NCI-H526 treated with DMSO at 0.1 percent for 48 hours (cell line): ENCODE results near the gene TRIP13.
A peak's percentile ranks its signal among the peaks of the same experiment; 100 is the strongest.

Experiments used
- DNase-seq: peaks from one replicate; lab custom pipeline; 2025; lab: John Stamatoyannopoulos, UW

TRIP13 gene

DNA sequence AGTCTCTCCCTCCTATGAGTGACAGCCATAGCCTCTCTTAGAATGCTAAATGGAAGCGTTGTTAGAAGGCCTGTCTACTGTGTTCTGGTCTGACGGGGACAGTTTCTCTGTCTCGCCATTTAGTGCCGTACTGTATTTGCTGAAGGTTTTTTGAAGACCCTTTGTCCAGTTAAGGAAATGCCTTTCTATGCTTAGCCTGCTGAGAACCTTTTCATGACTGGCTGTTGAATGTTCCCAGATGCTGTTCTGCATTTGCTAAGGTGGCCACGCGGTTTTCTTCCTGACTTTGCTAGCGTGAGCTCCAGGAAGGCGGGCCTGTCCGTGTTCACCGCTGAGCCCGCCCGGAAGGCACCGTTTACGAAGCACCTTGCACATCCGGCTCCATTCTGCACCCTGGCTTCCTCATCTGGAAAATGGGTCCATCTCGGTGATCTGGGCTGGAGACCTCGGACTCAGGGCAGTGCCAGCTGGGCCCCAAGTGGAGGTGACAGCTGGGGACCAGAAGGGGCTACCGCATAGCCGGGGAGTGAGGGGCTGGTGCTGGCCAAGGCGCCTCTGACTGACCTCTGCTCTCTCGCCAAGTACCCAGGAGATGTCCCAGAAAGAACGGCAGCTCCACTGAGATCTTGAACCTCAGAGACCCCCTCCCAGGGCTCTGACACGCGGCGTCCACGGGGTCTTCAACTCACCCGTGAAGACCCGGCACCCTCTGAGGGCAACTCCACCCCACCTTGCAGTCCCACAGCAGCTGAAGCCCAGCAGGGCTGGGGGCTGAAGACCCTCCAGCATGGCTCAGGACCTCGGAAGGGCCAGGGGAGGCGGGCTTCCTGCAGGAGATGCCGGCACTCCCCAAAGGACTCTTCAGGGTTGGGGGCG lies 63.4 kb downstream of the TRIP13 start:
- DNase-seq = no peak

DNA sequence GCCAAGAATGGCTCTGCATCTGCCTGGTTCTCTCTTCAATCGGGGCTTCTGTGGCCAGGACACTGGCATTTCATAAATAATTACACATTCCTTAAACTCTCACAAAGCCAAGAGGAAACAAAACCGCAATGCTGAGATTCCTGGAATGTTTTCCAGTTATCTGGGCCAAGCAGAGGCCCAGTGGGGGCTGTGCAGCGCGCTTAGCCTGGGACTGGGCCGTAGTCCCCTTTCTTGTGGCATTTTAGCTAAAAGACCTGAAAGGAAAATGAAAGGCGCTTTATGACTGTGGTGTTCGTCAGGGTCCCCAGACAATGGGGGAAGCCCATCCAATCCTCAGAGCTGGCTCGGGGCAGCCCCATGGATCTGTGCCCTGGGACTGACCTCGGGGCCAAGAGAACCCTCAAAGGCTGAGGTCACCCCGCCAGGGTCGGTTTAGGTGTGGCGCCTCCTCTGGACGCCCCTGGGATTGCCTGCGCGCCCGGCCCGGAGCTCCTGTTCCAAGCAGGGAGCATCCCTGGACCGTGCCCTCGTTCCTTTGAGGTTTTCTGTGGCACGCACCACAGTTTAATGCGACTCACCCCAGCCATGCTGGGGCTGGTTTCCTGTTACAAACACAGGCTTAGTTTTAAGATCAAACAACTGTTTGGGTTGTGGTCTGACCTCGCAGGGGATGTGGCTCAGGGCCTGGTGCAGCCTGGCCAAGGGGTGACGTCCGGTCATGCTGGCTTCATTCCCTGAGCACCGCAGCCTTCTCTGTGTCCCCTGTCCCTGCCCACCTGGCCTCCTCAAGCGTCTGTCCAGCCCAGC lies 64.5 kb downstream of the TRIP13 start:
- no peak for DNase-seq

DNA sequence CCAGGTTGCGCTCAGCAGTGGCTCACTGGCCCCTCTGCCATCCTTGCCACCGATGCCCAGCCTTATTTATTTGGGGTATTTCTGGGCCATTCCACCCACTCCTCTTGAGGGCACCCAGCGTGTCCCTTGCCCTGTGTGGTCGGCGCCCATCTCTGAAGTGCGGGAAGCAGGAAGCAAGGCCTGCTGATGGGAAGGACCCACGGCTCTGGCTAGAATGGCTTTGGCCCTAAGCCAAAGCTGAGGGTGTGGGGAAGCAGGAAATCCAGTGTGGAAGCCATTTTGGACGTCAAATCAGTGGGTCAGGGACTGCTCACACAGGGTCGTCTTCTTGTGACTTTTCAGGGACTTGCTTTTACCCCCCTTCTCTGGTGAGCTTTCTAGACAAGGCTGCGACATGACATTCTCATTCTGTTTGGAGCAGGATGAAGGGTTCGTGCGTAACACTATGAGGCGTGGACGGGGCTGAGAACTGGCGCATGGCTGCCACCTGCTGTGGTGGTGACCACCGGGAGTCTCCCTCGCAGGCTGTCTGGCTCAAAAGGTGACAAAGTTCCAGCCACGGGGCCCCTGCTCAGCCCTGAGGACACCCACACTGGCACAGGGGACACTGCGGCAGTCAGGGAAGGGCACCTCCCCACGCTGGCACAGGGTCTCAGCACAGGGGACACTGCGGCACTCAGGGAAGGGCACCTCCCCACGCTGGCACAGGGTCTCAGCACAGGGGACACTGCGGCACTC lies 65.2 kb downstream of the TRIP13 start:
- DNase-seq = no peak

DNA sequence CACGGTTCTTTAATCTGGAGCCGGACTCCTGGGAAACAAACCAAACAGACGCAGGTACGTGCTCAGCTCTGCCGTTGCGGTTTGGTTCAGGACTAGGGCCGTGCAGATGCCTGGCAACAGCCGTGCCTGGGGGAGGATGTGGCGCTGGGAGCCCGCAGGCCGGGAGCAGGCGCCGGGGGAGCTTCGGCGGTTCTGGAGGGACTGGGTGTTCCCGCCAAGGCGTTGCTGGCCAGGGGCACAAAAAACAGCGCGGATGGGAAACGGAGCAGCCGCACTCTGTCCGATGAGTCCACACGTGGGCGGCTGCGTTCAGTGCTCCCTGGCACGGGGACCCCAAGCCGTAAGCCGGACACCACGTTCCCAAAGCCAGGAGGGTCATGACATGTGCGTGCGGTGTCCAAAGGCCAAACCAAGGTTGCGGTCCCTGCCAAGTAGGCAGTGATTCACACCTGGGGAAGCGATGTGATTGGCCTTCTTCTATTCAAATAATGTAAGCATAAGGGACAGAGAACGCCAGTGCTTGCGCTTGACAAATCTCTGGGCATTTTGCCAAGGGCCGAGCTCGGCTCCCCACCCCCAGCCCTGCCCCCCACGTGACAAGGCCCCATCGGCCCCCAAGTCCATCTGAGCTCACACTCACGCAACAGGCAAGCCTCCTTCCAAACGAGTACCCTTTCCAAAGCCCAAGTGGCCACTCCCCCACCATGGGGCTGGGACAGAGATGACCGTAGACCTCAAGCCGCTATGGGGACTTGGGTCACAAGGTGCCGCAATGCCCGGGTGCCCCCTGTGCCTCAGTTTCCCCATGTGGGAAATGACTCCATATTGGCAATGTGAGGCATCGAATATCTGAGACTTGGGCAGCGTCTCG lies 66.3 kb downstream of the TRIP13 start:
- DNase-seq = peak; percentile 23

DNA sequence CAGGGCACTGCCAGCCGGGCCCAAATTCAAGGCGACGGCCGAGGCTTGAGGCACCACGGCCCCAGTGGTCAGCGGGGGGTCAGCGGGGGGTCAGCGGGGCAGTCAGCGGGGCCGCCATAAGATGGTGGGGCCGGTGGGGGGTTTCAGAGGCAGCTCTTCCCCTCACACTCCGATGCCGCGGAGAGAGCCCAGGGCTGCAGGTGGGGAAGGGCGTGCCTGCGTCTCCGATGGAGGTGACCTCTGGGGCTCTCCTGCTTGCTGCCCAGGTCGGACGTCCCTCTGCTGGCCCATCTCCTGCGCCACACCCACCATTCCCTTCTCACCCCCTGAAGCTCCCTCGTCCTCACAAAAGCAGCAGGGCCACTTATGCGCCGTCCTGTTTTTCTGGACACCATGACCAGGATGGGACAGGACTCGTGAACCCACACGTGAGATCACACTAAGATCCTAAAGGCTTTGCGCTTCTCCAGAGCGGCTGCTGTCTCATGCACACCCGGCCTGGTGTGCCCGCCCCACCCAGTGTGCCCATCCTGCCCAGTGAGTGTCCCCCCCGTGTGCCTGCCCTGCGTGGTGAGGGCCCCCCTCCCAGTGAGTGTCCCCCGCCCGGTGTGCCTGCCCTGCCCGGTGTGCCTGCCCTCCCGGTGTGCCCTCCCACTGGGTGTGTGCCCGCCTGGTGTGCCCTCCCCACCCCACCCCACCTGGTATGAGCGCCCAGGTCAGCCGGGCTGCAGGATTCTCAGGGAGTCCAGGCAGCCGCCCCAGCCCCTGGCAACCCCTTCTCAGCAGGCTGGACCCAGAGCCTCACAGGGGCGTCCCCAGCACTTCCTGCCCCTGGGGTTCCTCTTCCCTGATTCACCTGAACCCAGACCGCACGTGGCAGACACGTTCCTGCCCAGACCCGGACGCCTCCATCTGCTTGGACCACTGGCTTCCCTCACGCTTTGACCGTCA lies 67.2 kb downstream of the TRIP13 start:
- no peak for DNase-seq

DNA sequence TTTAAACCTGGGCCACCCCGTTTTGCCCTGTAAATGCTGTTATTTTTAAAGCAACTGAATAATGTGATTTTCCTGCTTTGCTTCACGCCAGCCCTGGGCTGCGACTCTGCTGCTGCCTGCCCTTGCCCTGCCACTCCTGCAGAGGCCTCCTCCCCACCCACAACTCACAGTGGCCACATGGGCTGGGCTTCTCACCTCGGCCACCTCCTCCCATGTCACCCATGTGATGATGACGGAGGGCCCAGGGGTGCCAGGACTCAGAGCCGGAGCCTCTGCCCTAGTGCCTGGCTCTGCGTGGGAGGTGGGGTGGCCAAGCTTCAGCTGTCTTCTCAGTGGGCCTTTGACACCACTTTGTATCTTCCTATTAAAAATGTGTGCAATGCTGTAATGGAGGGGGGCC lies 67.9 kb downstream of the TRIP13 start:
- DNase-seq = no peak

DNA sequence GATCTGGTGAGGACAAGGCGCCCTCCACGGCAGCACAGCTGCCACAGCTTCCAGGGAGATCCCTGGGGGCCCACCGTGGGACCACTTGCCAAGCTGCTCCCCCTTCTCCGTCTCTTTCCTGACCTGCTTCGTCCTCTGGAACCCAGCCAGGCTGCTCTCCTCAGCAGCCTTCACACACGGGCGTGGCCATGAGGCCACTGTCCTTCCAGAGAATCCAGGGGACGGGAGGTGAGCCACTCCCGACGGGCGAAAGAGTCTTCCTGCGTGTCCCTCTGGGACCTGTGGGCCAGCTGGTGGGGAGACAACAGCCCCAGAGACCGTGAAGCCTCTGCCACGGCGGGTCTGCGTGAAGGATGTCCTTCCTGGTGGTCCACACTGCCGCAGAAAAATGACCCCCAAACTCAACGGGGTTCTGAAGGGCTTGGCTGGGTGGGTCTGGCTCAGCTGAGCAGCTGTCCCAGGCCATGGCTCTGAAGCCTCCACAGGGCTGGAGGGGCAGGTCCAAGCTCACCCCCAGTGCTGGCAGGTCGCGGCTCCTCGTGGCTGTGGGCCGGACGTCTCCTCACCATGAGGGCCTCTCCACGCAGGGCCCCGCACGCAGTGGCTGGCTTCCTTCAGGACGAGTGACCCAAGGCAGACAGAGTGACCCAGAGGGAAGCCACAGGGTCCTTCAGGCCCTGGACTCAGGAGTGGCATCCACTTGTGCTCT lies 68.5 kb downstream of the TRIP13 start:
- no peak for DNase-seq

DNA sequence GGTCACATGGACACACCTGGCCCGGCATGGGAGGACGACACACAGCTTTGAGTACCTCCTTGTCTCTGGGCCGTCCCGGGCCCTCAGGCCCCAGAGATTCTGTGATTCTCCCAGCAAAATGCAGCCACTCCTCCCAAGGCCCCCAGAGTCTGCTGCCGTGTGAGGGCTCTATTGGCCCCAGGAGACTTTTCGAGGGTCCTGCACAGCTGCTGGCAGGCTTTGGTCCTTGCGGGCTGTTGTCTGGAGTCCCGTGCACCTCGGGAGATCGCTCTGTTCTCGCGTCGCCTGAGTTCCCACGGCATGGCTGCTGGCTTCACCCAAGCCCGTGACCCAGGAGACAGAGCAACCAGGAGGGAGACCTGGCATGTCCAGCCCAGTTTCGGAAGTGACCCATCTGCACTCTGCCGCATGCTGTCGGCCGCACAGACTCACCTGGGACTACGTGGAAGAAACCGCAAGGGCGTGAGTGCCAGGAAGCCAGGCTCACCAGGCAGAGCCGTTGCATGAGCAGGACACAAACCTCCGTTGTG lies 69.1 kb downstream of the TRIP13 start:
- DNase-seq = no peak

DNA sequence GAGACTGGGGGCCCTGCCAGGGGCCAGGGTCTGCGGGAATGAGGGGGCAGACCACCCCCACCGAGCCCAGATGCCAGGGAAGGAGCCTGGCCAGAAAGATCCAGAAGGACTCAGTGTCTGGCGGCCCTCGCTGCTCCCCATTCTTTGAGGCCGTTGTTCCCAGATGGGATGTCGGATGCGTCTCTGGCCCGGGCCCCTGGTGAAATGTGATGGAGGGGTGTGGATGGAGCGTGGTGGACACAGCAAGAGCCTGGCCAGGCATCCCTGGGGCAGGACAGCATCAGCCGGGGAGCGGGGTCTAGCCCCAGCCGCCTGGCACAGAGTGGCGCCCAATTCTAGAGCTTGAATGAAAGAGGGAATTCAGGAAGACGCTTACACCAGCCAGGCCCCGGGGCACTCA lies 69.7 kb downstream of the TRIP13 start:
- no peak for DNase-seq

DNA sequence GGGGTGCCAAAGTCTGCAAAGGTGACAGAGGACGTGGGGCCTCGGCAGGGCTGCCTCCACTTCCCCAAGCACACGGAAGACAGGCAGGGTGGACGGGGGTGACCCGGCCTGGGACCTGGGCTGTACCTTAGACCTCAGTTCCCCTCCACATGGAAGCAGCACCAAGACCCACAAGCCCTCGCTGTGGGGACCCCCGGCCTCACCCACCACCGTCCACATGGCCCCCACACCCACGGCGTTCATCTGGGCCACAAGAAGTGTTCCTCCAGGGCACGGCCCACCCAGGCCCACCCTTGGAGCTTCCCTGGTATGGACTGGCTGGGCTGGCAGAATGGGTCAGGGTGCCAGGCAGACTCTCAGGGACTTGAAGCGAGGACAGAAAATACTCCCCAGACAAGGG lies 70.1 kb downstream of the TRIP13 start:
- DNase-seq = no peak

DNA sequence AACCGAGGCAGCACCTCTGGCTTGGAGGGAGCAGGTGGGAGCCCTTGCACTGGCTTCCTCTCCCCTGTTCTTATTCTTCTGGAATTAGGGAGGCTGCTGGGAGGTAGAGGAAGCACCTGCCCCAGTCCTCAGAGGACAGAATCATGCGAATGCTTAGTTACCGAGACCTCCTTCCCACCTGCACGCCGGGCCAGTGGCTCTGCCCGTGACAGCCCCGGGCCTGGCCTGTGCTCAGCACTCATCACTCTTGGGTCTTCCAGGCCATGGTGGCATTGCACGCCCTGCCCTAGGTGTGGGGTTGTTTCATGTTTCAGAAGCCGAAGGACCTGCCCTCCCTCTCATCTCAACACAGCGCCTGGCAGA lies 70.6 kb downstream of the TRIP13 start:
- no peak for DNase-seq

DNA sequence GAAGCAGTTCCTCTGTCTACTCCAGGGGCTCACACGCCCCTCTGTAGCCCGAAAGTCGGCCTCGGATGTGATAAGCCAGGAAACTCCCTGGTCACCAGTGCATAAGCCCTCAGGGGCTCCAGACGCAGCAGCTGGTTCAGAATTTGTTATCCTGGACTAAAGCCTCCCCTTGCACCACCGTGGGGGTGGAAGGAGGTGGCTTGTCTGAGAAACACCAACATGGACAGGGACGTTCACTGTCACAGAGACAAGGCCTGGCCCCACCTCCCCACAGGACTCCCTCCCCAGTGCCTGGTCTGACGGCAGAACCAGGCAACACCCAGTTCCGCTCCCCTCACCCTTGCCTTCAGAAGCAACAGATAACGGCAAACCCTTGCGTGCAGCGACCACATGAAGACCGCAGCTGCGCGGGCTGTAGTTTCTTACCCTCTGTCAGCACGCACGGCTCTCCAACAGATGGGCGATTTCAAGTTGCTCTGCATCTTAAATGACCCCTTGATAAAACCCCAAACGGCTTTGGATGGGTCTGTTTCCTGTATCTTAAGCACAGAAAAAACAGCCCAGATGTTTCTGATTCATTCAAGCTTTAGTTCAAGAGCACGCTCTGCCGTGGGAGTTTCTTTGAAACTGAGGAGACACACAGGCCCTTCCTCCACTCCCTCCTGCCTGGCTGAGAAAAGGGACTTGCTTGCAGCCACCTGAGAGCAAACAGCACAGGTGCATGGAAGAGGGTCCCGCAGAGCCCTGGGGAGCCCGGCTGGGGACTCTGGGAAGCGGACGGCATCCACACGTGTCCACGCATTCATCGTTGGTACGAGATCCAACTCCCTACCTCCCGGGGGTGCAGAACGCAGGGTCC lies 71.2 kb downstream of the TRIP13 start:
- DNase-seq = no peak

DNA sequence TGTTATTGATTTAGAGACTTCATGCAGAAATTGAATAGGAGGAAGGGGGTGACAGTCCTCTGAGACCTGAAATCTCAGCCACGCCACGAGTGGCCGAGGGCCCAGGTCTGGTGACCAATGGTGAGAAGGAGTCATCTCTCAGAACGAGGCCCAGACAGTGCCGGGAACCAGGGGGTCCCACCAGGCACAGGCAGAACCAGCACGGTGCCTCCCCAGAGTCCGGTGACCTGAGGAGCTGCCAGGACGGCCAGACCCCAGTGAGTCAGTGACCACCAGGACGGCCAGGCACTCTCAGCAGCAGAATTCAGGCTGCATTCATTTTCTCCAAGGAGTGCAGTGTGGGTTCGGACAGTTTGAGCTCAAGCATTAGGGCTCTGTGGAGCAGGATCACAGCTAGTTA lies 72.1 kb downstream of the TRIP13 start:
- DNase-seq = no peak

DNA sequence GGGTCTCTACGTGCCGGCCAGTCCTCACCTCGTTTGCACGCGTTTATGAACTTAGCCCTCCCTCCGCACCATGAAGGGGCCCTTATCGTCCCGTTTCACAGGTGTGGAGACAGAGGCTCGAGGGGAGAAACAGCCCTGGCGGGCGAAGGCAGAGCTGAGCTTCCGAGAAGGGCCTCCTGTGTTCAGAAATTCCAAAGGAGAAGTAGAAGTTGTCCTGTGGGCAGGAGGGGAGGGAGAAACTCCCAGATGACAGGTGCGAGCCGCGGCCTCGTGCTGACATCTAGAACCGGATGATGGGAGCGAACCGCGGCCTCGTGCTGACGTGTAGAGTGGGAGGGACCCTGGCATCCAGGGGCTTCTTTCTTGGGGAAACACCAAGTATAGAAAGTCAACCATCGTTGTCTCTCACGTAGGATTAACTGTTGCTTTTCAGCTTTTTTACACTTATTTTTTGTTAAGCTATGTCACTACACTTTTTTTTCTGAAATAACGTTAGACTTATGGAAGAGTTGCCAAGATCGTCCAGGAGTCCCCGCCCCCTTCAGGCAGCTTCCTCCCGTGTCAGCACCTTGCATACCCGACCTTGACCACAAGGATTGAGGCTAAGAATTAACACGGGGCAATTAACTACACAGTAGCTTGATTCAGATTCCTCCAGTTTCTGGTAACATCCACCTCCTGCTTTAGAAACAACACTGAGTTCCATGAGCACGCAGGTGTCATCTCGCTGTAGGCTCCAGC lies 73.1 kb downstream of the TRIP13 start:
- no peak for DNase-seq

DNA sequence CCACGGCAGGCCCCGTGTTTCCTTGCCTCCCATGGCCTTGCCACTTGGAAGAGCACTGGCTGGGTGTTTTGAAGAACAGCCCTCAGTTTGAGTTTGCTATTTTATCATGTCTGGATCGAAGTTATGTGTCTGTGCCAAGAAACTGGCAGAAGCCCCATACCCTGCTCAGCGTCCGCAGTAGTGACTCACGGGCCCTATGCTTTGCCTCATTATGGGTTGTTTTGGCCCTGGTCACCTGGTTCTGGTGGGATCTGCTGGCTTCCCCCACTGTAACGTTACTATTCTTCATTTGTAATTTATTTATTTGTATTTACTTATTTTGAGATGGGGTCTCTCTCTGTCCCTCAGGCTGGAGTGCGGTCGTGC lies 73.6 kb downstream of the TRIP13 start:
- DNase-seq = no peak

DNA sequence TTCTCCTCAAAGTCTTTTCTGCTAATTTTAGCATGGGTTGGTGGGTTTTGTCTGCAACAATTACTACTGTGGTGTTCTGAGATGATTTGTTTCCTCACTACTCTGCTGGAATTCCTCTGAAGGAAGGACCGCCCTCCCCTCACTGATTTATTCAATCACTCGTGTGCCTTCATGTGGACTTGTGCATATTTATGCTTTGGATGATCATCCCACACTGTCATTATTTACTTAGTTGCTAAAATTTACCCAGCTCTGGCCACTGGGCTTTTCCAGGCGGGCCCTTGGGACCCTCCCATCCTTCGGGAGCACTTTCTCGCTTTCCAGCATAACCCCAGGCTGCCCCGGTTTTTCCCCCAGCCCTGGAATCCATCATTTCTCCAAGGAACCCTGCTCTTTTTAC lies 74.3 kb downstream of the TRIP13 start:
- no peak for DNase-seq
